ENCODE results near the gene COL9A3.

The COL9A3 gene

GRCh38 chr20:62801284-62802010, 15.4 kb upstream of the COL9A3 start:
- peaks cover 32% of the 10 kb centered on the region for H3K36me3 Mint-ChIP-seq (ENCODE audit: low read depth)
- no peaks in the 10 kb centered on the region for H3K9me3 Mint-ChIP-seq
- peaks cover 10% of the 10 kb centered on the region for H3K27me3 Mint-ChIP-seq (ENCODE audit: low read depth)
- H3K4me3 Mint-ChIP-seq, result peak overlapping the region in 2 of 3 experiments; percentile 36 to 45
- TF ChIP-seq CTCF (IDR thresholded peaks at IDR 0.05; ENCODE audit: unreplicated experiment in 3 of 3), result no peak
- H3K27ac Mint-ChIP-seq, result no peak overlapping the region
- H3K4me1 Mint-ChIP-seq, result peaks cover 27% of the 10 kb centered on the region

- H3K4me3 Mint-ChIP-seq, result peak overlapping the region; percentile 93 to 97 (median 94)
- H3K9me3 Mint-ChIP-seq, result no peaks in the 10 kb centered on the region
- H3K27ac Mint-ChIP-seq, result no peak overlapping the region
- peaks cover 32% of the 10 kb centered on the region for H3K36me3 Mint-ChIP-seq (ENCODE audit: low read depth)
- peaks cover 27% of the 10 kb centered on the region for H3K4me1 Mint-ChIP-seq
- H3K27me3 Mint-ChIP-seq (ENCODE audit: low read depth), result peaks cover 10% of the 10 kb centered on the region
- TF ChIP-seq CTCF (IDR thresholded peaks at IDR 0.05; ENCODE audit: unreplicated experiment in 3 of 3), result no peak
Observed at GRCh38 chr20:62802026-62802712, 14.7 kb upstream of the COL9A3 start.

- H3K4me3 Mint-ChIP-seq, result peak overlapping the region; percentile 93 to 97 (median 94)
- peak in 1 of 3 experiments; percentile 7 for TF ChIP-seq CTCF (IDR thresholded peaks at IDR 0.05; ENCODE audit: unreplicated experiment in 3 of 3)
- H3K9me3 Mint-ChIP-seq, result no peaks in the 10 kb centered on the region
- H3K27ac Mint-ChIP-seq, result peak overlapping the region; percentile 80 to 95 (median 88)
- H3K27me3 Mint-ChIP-seq (ENCODE audit: low read depth), result peaks cover 10% of the 10 kb centered on the region
- H3K36me3 Mint-ChIP-seq (ENCODE audit: low read depth), result peaks cover 21% of the 10 kb centered on the region
- H3K4me1 Mint-ChIP-seq, result peaks cover 20% of the 10 kb centered on the region
Observed at GRCh38 chr20:62804021-62804626, 12.7 kb upstream of the COL9A3 start.

GRCh38 chr20:62804627-62805154, 12.2 kb upstream of the COL9A3 start, which contains the start of gene OGFR:
OGFR (plus strand) TSS chr20:62804835; CDS start chr20:62804860, 25 bp downstream.
- H3K27me3 Mint-ChIP-seq (ENCODE audit: low read depth), result peaks cover 10% of the 10 kb centered on the region
- peak within 1 kb of the TSS; percentile 93 to 97 (median 94) for H3K4me3 Mint-ChIP-seq
- no peaks in the 10 kb centered on the region for H3K9me3 Mint-ChIP-seq
- no peak for TF ChIP-seq CTCF (IDR thresholded peaks at IDR 0.05; ENCODE audit: unreplicated experiment in 3 of 3)
- H3K4me1 Mint-ChIP-seq, result peaks cover 20% of the 10 kb centered on the region
- peak within 1 kb of the TSS; percentile 80 to 95 (median 88) for H3K27ac Mint-ChIP-seq
- peaks cover 17% of the 10 kb centered on the region for H3K36me3 Mint-ChIP-seq (ENCODE audit: low read depth)

GRCh38 chr20:62805155-62805710, 11.6 kb upstream of the COL9A3 start:
- peaks cover 12% of the 10 kb centered on the region for H3K36me3 Mint-ChIP-seq (ENCODE audit: low read depth)
- TF ChIP-seq CTCF (IDR thresholded peaks at IDR 0.05; ENCODE audit: unreplicated experiment in 3 of 3), result no peak
- no peak overlapping the region for H3K27ac Mint-ChIP-seq
- peak overlapping the region; percentile 79 to 83 (median 81) for H3K4me3 Mint-ChIP-seq
- H3K9me3 Mint-ChIP-seq, result no peaks in the 10 kb centered on the region
- H3K27me3 Mint-ChIP-seq (ENCODE audit: low read depth), result peaks cover 10% of the 10 kb centered on the region
- peaks cover 15% of the 10 kb centered on the region for H3K4me1 Mint-ChIP-seq

All from nephron (organoid).